ENCODE data around the gene NPM3. TPM values are rescaled to one million over a fixed set of nuclear protein-coding genes. Genes with fewer than 3 reads are reported as not detected.

Gene NPM3
- total and polyA plus RNA-seq, 2 of the 13 experiments (the other 11 are each of a cell fraction or from before 2014, with no cell fraction given), result 47.6 to 129 TPM

- DNase-seq (ENCODE audit: low spot score) (no peak), ATAC-seq (no peak), FAIRE-seq (no peak)
- in situ Hi-C loops (cut with HindIII; ENCODE audit: extremely low pct_ligation_motif_present, low pct_unique_long_range_greater_than_20kb), result no loop called here
- H3K9me3 ChIP-seq (ENCODE audit: low read length), result no peaks in the 10 kb centered on the region
- H3K27ac ChIP-seq (ENCODE audit: extremely low read length, insufficient read depth, low read length), result no peak overlapping the region
- intact Hi-C loops (cut with micrococcal nuclease; ENCODE audit: unreplicated experiment), result no loop called here
- POLR2A ChIA-PET, result no interaction called here
- H3K4me1 ChIP-seq (ENCODE audit: insufficient read depth, low read length), result no peaks in the 10 kb centered on the region
- 100% methylated on average over 4 of the region's 5 CpGs for WGBS (ENCODE audit: low lambda C conversion rate)
- CTCF ChIA-PET (ENCODE audit: low intra/inter-chr PET ratio, low total read pairs), result no interaction called here
- H3K4me2 ChIP-seq (ENCODE audit: low read depth, low read length), result no peak overlapping the region
- no TSS peak for BruUV-seq (replicated peaks)
- H2AFZ ChIP-seq (ENCODE audit: low read length), result no peak overlapping the region
- H3K79me2 ChIP-seq (ENCODE audit: insufficient read depth, low read length), result no peaks in the 10 kb centered on the region
- H4K20me1 ChIP-seq (ENCODE audit: insufficient read depth, low read length), result no peaks in the 10 kb centered on the region
- TF ChIP-seq CTCF (CRISPR knock-in tag; IDR thresholded peaks at IDR 0.05) (no peak), ZC3H13 (CRISPR knock-in tag; IDR thresholded peaks at IDR 0.05) (no peak), ZNF569 (CRISPR knock-in tag; IDR thresholded peaks at IDR 0.05; ENCODE audit: borderline replicate concordance) (no peak), GZF1 (CRISPR knock-in tag; IDR thresholded peaks at IDR 0.05) (no peak), MZF1 (CRISPR knock-in tag; IDR thresholded peaks at IDR 0.05; ENCODE audit: borderline replicate concordance) (no peak), ZXDC (CRISPR knock-in tag; IDR thresholded peaks at IDR 0.05) (no peak), PRPF4 (IDR thresholded peaks at IDR 0.05; ENCODE audit: low read depth, low read length, poor library complexity, severe bottlenecking) (no peak), ZNF280B (CRISPR knock-in tag; IDR thresholded peaks at IDR 0.05; ENCODE audit: borderline replicate concordance) (no peak), ARID4A (CRISPR knock-in tag; IDR thresholded peaks at IDR 0.05; ENCODE audit: borderline replicate concordance) (no peak), REPIN1 (CRISPR knock-in tag; IDR thresholded peaks at IDR 0.05; ENCODE audit: borderline replicate concordance, low read depth) (no peak), ZNF253 (CRISPR knock-in tag; IDR thresholded peaks at IDR 0.05; ENCODE audit: borderline replicate concordance) (no peak)
- peaks cover 0 to 4% of the 10 kb centered on the region in 2 experiments; a peak in 1 of 5 replicates for H3K36me3 ChIP-seq (replicated peaks in 1 of 2; ENCODE audit: control insufficient read depth in 1 of 2, insufficient read depth in 2 of 2, low read length in 2 of 2)
- H3K4me3 ChIP-seq (replicated peaks in 1 of 3; ENCODE audit: insufficient read depth in 1 of 3, low read depth in 2 of 3, low read length in 3 of 3), result no peak overlapping the region
- H3K27me3 ChIP-seq (ENCODE audit: control insufficient read depth in 1 of 2, insufficient read depth in 2 of 2, low read length in 2 of 2), result no peaks in the 10 kb centered on the region
- no peak overlapping the region for H3K9ac ChIP-seq (ENCODE audit: insufficient read depth, low read depth, low read length)
Observed at GRCh38 chr10:101826852-101827434, 43.7 kb upstream of the NPM3 start.

Measured in HepG2 (cell line).